Epithelial cell of prostate (primary cell): ENCODE data around the gene LATS2.
"Not testable (repeated sequence)": the region's sequence is repeated elsewhere in the genome, so short reads cannot be mapped to it uniquely, and the experiment has no call there.

Experiments
- DNase-seq: peaks from one replicate; pipeline ENCODE4 v3.0.0-alpha.2; 2011; ENCODE audit warnings: low read depth, low spot score
- H3K27ac ChIP-seq: fragments of 450-650 bp; 2 replicates; pipeline ENCODE4 v1.5.1; 2017; ENCODE audit warnings: mild to moderate bottlenecking

The LATS2 gene

DNA sequence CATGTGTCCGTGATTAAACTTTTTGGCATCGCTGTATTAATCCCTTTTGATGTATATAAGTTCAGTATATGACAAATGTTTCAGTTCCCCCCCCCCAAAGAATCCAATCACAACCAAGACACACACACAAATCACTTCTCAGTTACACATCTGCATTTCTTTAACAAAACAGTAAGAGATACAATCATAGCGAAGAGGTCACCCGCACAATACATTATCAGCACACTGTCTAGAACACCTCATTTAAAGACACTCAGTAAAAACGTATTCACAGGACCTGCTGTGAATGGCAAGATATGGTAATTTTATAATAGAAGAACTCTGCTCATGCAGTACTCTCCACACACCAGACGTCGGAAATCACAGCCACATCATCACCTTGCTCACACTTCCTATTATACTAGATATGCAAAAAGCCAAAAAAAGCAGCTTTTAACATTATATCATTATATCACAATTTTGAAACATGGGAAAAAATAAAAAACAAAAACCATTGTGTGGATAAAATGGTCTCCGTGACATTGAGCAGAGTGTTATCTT lies 87.4 kb downstream of the LATS2 start:
- H3K27ac ChIP-seq = no peak overlapping the region
- DNase-seq = no peak

DNA sequence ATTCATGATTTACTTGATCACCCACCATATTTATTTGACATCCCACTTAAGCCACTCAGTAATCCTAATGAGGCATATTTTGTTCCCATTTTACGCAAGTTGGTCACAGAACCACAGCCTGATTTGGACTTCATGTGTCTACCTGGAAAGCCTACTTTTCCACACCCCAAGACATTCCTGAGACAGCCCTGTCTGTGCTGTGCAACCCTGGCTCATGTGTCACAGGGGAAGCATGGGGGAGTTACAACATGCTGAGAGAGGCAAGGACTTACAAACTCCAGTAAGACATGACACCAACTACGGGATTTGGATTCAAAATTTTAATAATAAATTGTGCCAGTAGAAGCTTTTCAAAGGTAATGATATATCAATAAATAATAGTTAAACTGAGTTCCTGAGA lies 88.7 kb downstream of the LATS2 start:
- no peak for DNase-seq
- no peak overlapping the region for H3K27ac ChIP-seq

DNA sequence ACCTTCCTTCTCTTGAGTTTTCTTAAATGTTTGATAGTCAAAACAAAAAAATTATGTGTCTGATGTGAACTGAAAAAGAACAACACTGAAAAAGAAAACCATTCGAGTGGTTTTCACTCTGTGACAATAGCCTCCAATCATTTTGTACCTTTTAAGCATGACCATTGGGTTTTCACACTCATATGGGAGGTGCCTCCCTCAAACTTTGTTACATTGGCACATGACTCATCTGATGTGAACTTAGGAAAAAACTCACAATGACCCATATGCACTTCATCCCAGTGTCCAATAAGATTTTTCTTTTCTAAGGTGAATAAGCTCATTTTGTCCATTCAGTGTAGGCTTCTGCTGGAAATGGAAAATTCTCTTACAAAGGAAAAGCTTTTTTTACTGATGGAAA lies 92.2 kb downstream of the LATS2 start:
- H3K27ac ChIP-seq = no peak overlapping the region
- DNase-seq = no peak

DNA sequence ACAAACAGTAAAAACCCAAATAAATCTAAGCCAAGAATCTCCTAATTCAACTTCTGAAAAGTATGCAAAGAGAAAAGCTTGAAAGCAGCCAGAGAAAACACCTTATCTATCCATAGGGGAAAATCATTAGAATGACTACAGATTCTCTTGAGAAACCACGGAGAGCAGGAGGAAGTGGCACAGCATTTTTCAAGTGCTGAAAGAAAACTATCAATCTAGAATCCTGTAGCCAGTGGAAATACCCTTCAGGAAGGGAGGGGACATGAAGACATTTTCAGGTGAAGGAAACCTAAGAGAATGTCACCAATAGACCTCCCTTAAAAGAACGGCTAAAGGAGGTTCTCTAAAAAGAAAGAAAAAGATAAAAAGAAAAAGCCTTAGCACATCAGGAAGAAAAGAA lies 92.6 kb downstream of the LATS2 start:
- no peak overlapping the region for H3K27ac ChIP-seq
- no peak for DNase-seq

DNA sequence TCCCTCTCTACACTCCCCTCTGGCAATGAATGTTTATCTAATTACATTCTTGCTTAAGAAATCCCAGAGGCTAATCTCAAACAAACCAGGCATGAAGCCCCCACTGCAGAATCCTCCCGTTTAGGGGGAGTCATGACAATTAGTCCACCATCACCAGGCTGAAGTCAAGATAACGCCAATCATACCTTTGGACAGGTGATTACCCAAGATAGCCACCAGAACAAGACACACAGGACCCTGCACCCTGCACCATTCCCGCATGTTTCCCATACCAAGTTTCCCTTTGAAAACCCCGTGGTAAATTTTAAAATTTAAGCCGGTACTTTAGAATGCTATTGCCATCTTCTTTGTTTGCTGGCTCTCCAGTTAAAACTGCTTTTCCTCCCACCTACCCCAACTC lies 94.0 kb downstream of the LATS2 start:
- no peak for DNase-seq
- no peak overlapping the region for H3K27ac ChIP-seq

DNA sequence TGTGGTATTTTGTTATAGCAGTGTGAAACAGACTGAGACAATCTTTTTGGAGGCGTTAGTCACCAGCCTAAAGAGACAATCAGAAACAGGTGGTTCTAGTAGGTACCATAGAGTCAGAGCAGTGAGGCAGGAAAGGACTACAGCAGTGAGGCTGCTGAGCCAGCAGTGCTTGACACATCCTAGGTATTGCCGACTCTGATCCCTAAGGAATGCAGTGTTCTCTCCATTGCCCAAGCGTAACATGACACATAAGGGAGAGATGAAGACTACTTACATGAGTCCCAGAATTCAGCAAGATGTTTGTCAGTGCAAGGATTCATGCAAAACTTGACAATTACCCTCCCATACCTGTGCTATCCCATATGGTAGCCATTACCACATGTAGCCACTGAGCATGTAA lies 96.5 kb downstream of the LATS2 start:
- no peak overlapping the region for H3K27ac ChIP-seq
- DNase-seq = no peak

DNA sequence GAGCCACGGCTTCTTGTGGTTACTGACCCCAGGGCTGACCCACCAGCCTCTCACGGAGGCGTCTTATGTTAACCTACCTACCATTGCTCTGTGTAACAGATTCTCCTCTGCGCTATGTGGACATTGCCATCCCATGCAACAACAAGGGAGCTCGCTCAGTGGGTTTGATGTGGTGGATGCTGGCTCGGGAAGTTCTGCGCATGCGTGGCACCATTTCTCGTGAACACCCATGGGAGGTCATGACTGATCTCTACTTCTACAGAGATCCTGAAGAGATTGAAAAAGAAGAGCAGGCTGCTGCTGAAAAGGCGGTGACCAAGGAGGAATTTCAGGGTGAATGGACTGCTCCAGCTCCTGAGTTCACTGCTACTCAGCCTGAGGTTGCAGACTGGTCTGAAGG lies 99.7 kb downstream of the LATS2 start:
- DNase-seq, H3K27ac ChIP-seq: not testable (repeated sequence)

DNA sequence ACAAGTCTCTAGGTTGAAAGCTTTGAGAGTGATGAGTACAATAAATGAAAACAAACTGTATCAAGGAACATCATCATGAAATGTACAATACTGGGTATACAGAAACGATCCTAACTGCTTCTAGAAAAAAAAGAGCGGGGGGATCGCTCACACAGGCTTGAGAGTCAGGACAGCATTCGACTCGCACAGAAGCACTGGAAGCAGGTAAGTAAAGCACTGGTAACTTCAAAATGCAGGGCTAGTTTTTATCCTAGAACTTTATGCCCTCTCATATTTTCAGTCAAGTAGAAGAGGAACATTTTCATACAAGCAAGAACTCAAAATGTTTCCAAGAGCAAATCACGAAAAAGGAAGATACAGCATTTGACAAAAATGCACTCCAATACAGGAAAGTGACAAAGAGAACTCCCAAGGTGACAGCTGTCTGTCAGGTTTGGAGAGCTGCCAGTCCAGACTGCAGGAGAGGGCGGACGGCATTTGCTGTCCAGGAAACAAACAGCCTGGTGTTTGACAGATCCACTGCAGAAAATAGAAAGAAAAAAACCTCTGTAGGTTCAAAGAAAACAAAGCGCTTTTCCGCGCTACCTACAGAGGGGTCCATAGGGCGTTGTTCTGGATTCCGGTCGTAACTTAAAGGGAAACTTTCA lies 100.6 kb downstream of the LATS2 start:
- no peak for DNase-seq
- H3K27ac ChIP-seq = no peak overlapping the region

DNA sequence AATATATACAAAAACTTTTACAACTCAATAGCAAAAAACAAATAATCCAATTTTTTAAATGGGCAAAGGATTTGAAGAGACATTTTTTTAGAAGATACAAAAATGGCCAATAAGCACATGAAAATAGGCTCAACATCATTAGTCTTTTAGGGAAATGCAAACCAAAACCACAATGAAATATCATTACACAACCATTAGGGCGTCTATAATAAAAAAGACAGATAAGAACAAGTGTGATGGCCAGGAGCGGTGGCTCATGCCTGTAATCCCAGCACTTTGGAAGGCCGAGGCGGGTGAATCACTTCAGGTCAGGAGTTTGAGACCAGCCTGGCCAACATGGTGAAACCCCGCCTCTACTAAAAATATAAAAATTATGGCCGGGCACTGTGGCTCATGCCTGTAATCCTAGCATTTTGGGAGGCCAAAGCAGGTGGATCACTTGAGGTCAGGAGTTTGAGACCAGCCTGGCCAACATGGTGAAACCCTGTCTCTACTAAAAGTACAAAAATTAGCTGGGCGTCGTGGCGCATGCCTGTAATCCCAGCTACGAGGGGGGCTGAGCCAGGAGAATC lies 104.3 kb downstream of the LATS2 start:
- not testable (repeated sequence) for H3K27ac ChIP-seq, DNase-seq

DNA sequence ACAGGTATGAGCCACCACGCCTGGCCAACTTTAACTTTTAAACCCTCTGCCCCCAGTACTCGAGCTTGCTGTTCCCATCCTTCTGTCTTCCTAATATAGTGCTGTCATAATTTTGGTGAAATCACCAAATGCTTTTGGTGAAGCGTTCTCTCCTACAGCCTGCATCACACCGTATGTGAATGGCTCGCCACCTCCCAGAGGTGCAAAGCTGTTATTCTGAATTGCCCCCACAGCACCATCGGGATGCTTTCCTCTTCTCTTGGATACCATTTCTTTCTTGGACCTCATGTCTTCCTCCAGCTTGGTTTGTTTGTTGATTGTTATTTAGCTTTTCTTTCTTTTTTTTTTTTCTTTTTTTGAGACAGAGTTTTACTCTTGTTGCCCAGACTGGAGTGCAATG lies 105.9 kb downstream of the LATS2 start:
- H3K27ac ChIP-seq = no peak overlapping the region
- DNase-seq = no peak

DNA sequence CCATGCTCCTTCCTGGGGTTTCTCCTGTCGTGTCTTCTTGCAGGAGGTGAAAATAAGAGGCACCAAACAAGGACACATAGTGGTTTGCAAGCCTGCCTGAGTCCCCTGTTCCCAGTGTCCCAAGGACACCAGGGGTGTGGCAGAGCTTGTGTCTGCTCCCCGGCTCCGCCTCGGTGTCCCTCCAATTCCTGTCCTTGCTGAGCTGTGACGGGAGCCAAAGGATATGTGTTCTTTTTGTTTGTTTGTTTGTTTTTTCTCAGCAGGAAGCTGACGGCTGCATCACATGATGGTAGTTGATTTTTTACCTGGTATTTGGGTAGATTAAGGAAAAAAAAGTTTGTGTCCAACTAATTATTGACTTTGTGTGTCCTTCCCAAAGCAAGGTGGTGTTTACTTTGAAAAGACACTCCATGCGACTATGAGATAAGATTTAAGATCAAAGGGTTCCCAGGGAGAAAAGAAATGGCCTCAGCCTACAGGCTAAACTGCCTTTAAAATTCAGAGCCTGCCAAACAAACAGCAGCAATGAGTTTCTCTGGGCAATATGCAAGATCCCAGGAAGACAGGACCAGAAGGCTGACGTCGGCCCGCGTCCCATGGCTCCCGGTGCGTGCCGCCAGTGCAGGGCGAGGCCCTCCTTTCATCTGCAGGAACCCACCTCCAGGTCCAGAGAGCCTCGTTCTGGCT lies 108.0 kb downstream of the LATS2 start:
- DNase-seq = no peak
- no peak overlapping the region for H3K27ac ChIP-seq

DNA sequence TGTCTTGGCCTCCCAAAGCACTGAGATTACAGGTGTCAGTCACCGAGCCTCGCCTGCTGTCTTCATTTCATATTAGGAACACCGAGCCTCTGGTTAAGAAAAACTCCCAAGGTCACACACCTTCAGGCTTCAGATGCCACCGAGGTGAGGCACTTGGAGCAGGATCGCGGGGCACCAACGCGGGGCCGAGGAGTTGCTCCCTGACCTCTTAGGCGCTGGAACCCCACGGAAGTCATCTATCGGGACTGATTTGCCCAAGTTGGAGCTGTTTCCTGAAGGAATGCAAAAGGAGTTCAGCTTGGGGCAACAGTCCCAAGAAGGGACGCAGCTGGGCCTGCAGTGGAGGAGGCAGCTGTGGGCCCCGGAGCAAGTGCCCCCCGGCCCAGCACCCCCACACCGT lies 108.5 kb downstream of the LATS2 start:
- no peak for DNase-seq
- H3K27ac ChIP-seq = no peak overlapping the region

DNA sequence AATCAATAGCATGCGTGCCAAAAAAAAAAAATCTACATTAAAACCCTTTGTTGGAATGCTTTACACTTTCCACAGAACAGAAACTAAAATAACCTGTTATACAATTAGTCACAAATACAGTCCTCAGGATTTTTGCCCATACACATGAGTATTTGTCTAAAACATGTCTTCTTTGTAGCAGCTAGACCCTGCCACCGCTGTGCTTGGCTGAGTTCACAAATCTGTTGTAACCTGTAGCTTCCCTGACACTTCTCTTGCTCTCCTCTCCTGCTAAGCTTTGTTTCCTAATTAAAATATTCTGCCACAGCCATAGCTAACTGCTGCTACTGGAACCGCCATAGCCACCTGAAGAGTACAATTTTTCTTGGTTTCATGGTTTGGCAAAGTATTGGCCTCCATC lies 113.4 kb downstream of the LATS2 start:
- H3K27ac ChIP-seq, DNase-seq: not testable (repeated sequence)

DNA sequence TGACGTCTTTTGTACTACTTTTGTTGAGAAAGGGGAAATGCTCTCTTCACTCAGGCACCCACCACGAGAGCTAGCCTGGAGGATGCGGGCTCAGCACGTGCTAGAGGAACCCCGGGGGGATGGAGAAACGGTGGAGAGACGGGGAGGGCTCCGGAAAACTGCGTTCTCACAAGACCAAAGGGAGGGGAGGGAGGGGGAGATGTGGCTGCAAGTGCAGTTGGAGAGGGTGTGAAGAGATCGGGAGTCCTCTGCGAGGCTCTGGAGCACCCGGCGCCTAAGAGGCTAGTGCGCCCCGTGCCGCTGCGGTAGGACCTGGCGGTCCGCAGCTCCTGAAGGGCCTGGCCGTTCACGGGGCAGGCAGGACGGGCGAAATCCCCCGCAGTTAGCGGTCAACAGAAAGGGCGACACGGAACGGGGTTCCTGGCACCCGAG lies 115.4 kb downstream of the LATS2 start:
- no peak overlapping the region for H3K27ac ChIP-seq
- DNase-seq = no peak

DNA sequence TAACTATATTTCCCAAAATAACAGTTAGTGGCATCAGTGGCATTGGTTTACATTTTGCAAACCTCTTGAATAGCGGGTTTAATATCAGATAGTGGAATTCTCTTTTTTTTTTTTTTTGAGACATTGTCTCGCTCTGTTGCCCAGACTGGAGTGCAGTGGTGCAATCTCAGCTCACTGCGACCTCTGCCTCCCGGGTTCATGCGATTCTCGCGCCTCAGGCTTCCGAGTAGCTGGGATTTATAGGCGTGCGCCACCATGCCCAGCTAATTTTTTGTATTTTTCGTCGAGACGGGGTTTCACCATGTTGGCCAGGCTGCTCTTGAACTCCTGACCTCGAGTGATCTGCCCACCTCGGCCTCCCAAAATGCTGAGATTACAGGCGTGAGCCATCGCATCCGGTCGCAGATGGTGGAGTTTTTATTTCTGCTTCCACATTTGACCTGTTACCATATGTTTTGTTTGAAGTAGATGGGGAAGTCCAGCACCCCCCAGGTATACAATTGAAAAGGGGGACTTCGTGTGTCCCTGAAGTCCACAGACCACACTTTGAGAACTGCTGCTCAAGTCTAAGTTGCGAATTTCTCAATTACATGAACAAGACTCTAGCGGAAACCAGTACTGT lies 118.3 kb downstream of the LATS2 start:
- DNase-seq = no peak
- no peak overlapping the region for H3K27ac ChIP-seq

DNA sequence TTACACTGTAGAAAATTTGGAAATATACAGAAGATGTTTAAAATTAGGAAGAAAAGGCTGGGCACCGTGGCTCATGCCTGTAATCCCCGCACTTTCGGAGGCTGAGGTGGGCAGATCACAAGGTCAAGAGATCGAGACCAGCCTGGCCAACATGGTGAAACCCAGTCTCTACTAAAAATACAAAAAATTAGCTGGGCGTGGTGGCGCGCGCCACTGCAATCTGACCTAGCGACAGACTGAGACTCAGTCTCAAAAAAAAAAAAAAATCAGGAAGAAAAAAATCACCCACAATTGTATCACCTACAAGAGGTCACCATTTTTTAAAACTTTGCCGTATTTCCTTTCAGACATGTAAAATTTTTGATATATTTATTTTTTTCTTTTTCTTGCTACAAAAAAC lies 120.9 kb downstream of the LATS2 start:
- peak overlapping the region; percentile 32 for H3K27ac ChIP-seq
- not testable (repeated sequence) for DNase-seq

DNA sequence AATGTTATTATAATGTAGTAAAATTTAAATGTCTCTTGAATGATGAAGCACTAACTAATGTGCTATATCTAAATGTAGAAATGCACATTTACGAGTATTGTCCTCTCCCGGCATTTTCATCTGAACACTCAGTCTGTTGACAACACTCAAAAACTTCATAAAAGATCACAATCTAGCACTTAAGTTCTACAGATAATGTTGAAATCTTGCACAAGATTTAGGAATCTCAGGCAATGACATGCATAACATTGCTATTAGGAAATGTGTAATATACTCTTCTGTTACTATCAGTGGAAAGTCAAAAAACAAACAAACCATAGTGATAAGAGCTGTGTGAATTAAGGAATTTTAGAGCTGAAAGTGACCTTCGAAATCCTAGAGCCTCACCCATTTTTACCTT lies 121.3 kb downstream of the LATS2 start:
- DNase-seq = no peak
- peak overlapping the region; percentile 32 for H3K27ac ChIP-seq

DNA sequence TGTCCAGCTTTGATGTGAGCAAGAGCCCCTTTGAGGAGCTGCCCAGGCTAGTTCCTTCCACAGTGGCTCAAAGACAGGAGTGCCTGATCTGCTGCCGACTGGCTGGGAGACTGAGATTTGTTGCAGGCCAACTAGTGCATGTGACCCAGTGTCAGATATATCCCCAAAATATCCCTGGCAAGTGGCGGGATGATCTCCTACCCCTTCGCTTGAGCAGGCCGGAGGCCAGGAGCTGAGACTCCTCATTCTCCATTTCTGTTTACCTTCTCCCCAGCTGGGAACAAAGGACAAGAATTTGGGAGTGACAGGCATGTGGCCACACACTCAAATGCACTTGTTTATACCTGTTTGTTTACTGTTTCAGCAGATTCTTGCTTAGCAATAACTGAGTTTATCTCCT lies 121.7 kb downstream of the LATS2 start:
- H3K27ac ChIP-seq = peak overlapping the region; percentile 32
- no peak for DNase-seq

DNA sequence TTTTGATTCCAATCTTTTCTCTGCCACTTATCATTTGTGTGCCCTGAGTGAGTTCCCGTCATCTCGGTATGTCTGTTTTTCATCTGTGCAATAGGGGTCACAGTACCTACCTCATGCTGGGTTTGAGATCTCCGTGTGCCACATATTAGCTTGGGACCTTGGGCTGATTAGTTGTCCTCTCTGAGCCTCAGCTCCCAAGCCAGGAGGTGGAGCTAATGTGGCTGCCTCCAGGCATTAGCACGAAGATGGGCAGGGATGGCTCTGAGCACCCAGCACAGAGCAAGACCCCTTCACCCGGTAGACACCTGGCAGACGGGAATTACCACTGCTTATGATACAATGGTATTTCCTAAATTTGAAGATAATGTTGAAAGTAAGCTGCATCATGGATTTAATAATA lies 123.1 kb downstream of the LATS2 start:
- DNase-seq = no peak
- no peak overlapping the region for H3K27ac ChIP-seq

DNA sequence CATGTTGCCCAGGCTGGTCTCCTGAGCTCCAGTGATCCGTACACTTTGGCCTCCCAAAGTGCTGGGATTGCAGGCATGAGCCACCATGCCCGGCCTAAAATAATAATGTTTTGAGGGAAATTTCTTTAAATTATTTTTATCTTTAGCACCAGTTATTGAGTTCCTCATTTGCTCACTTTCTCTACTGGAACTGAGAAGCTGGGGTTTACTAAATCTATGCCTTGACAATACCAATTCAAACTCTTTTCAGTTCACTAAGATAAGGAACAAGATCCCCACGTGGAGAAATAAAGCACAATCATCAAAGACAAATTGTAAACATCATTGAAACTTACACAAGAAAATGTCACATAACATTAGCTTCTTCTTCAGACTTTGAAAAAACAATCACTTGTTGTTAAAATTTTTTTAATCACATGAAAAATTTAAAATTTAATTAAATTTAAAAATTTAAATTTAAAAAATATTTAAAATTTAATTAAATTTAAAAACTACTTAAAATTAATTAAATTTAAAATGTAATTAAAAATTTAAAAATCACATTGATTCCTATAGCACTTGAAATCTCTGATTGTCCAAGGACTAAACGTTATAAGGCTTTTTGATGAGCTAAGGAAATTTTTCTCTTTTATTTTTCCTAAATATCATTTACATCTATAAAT lies 133.7 kb downstream of the LATS2 start:
- DNase-seq = no peak
- no peak overlapping the region for H3K27ac ChIP-seq

DNA sequence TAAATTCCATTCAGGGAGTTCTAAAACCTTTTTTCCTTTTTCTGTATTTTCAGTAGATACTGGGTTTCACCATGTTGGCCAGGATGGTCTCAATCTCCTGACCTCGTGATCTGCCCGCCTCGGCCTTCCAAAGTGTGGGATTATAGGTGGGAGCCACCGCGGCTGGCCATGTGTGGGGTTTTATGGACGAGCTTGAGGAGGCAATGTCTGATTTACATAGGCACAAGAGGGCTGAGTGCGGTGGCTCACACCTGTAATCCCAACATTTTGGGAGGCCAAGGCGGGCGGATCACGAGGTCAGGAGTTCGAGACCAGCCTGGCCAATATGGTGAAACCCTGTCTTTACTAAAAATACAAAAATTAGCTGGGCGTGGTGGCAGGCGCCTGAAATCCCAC lies 136.0 kb downstream of the LATS2 start:
- H3K27ac ChIP-seq, DNase-seq: not testable (repeated sequence)
